ENCODE measurements around the gene SKIC8. TPM values are rescaled to one million over a fixed set of nuclear protein-coding genes. Genes with fewer than 3 reads are reported as not detected.

SKIC8 gene
- total and polyA plus RNA-seq, 2 of the 13 experiments (the other 11 are each of a cell fraction or from before 2014, with no cell fraction given): 69.5 to 70.6 TPM

- POLR2A ChIA-PET: no interaction called here
- ATAC-seq: peak; percentile 87
- Histone ChIP-seq H3K4me1 (ENCODE audit: insufficient read depth, low read length) (no peaks in the 10 kb centered on the region), H3K4me3 (replicated peaks in 1 of 3; ENCODE audit: insufficient read depth in 1 of 3, low read depth in 2 of 3, low read length in 3 of 3) (no peak overlapping the region), H3K27ac (ENCODE audit: extremely low read length, insufficient read depth, low read length) (no peak overlapping the region), H2AFZ (ENCODE audit: low read length) (no peak overlapping the region), H3K79me2 (ENCODE audit: insufficient read depth, low read length) (no peaks in the 10 kb centered on the region), H3K9ac (ENCODE audit: insufficient read depth, low read depth, low read length) (no peak overlapping the region), H4K20me1 (ENCODE audit: insufficient read depth, low read length) (no peaks in the 10 kb centered on the region), H3K4me2 (ENCODE audit: low read depth, low read length) (no peak overlapping the region), H3K36me3 (replicated peaks in 1 of 2; ENCODE audit: control insufficient read depth in 1 of 2, insufficient read depth in 2 of 2, low read length in 2 of 2) (no peaks in the 10 kb centered on the region), H3K27me3 (ENCODE audit: control insufficient read depth in 1 of 2, insufficient read depth in 2 of 2, low read length in 2 of 2) (peaks cover 2 to 46% of the 10 kb centered on the region in 2 experiments; a peak in 4 of 5 replicates), H3K9me3 (ENCODE audit: low read length) (no peaks in the 10 kb centered on the region)
- peak; percentile 47 for DNase-seq (ENCODE audit: low spot score)
- no peak for FAIRE-seq
- in situ Hi-C loops (cut with HindIII; ENCODE audit: extremely low pct_ligation_motif_present, low pct_unique_long_range_greater_than_20kb) (no loop called here), intact Hi-C loops (cut with micrococcal nuclease; ENCODE audit: unreplicated experiment) (no loop called here)
- no TSS peak for BruUV-seq (replicated peaks)
- CTCF ChIA-PET (ENCODE audit: low intra/inter-chr PET ratio, low total read pairs): interaction anchor here (0.9 kb wide), 1 partner anchor 167 kb away, joined by 3 read pairs; no protein-coding TSS in a partner anchor
- TF ChIP-seq STAG1 (CRISPR knock-in tag; IDR thresholded peaks at IDR 0.05): peak; percentile 70
- TF ChIP-seq SMC3 (IDR thresholded peaks at IDR 0.05; ENCODE audit: low read length): peak; percentile 26; the same call in 1 of the 2 replicates
- TF ChIP-seq, protein P1, sequence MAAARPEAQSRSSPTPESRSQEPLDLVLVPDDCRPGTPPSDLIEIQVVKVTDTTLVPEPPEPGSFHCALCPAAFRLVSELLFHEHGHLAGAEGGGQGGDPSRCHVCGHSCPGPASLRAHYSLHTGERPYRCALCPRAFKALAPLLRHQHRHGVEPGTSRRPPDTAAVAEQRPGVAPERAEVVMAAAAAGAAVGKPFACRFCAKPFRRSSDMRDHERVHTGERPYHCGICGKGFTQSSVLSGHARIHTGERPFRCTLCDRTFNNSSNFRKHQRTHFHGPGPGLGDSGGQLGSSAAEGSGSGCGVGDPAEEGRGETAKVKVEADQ (CRISPR knock-in tag; IDR thresholded peaks at IDR 0.05; ENCODE audit: borderline replicate concordance): no peak
- TF ChIP-seq XRCC5 (optimal IDR thresholded peaks at IDR 0.05; ENCODE audit: low read length): peak; percentile 31
- TF ChIP-seq, protein P2, sequence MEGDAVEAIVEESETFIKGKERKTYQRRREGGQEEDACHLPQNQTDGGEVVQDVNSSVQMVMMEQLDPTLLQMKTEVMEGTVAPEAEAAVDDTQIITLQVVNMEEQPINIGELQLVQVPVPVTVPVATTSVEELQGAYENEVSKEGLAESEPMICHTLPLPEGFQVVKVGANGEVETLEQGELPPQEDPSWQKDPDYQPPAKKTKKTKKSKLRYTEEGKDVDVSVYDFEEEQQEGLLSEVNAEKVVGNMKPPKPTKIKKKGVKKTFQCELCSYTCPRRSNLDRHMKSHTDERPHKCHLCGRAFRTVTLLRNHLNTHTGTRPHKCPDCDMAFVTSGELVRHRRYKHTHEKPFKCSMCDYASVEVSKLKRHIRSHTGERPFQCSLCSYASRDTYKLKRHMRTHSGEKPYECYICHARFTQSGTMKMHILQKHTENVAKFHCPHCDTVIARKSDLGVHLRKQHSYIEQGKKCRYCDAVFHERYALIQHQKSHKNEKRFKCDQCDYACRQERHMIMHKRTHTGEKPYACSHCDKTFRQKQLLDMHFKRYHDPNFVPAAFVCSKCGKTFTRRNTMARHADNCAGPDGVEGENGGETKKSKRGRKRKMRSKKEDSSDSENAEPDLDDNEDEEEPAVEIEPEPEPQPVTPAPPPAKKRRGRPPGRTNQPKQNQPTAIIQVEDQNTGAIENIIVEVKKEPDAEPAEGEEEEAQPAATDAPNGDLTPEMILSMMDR (CRISPR knock-in tag; IDR thresholded peaks at IDR 0.05): peak; percentile 73
- TF ChIP-seq, protein P3, sequence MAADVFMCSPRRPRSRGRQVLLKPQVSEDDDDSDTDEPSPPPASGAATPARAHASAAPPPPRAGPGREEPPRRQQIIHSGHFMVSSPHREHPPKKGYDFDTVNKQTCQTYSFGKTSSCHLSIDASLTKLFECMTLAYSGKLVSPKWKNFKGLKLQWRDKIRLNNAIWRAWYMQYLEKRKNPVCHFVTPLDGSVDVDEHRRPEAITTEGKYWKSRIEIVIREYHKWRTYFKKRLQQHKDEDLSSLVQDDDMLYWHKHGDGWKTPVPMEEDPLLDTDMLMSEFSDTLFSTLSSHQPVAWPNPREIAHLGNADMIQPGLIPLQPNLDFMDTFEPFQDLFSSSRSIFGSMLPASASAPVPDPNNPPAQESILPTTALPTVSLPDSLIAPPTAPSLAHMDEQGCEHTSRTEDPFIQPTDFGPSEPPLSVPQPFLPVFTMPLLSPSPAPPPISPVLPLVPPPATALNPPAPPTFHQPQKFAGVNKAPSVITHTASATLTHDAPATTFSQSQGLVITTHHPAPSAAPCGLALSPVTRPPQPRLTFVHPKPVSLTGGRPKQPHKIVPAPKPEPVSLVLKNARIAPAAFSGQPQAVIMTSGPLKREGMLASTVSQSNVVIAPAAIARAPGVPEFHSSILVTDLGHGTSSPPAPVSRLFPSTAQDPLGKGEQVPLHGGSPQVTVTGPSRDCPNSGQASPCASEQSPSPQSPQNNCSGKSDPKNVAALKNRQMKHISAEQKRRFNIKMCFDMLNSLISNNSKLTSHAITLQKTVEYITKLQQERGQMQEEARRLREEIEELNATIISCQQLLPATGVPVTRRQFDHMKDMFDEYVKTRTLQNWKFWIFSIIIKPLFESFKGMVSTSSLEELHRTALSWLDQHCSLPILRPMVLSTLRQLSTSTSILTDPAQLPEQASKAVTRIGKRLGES (CRISPR knock-in tag; IDR thresholded peaks at IDR 0.05; ENCODE audit: borderline replicate concordance): no peak
- TF ChIP-seq ZNF263 (CRISPR knock-in tag; IDR thresholded peaks at IDR 0.05): peak; percentile 44; the same call in 1 of the 2 replicates
- no peak for TF ChIP-seq ZMYM2 (CRISPR knock-in tag; IDR thresholded peaks at IDR 0.05)
- 15% methylated on average over 4 of the region's 7 CpGs for WGBS (ENCODE audit: low lambda C conversion rate)
Measured at GRCh38 chr15:78315686-78316282, 16.4 kb upstream of the SKIC8 start.
